GM19193 (cell line): Measurements from ENCODE around the gene UBE2N.

Experiments used
- POLR2A ChIP-seq: IDR thresholded peaks from 4 replicates; pipeline ENCODE4 v1.6.1; 2011; ENCODE audit not compliant: insufficient read depth, insufficient read length; ENCODE audit errors: extremely low read depth

Gene UBE2N

DNA sequence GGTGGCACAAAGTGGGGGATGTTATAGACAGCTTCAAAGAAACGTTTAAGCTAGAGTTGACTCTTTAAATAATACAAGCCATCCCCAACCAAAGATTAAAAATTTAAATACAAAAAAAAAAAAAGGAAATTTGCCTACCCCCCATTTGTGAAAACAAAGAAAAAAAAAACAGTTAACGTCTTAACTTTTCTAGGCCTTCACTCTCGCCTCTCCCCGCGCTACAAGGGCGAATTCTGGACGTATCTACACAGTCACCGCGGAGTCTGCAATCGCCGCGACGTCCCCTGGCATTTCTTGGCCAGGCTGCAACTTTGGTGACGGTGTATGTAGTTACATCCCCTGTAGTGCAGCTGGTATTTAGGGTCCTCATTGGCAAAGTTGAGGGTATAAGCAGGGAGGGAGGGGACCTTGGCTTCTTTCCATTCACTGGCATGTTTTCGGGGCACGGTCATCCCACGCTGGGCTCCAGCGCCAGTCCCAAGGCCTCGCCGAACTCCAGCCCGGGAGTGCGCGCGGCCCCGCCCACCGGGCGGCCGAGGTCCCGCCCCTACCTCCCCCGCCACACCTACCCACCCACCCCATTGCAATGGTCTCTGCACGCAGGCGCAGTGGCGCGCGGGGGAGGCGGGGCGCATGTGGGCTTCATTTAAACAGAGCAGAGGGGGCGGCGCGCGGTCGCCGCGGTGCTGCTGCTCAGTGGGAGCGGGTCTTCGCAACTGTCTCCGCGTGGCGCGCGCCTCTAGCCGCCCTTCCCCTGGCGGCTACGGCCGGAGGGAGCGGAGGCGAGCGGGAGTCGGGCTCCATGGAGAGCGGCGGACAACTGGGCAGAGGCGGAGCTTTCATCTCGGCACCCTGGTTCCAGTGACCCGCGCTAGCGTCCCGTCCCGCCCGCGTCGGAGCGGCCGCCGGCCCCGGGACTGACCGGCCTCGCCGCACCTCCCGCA lies 64.2 kb downstream of the UBE2N start, which contains the start of gene NUDT4:
NUDT4 (plus strand) TSS at position 674 of the 944 bp plus-strand sequence. CDS start 398 bp downstream, outside the sequence.
- peak; percentile 91 for TF ChIP-seq POLR2A

DNA sequence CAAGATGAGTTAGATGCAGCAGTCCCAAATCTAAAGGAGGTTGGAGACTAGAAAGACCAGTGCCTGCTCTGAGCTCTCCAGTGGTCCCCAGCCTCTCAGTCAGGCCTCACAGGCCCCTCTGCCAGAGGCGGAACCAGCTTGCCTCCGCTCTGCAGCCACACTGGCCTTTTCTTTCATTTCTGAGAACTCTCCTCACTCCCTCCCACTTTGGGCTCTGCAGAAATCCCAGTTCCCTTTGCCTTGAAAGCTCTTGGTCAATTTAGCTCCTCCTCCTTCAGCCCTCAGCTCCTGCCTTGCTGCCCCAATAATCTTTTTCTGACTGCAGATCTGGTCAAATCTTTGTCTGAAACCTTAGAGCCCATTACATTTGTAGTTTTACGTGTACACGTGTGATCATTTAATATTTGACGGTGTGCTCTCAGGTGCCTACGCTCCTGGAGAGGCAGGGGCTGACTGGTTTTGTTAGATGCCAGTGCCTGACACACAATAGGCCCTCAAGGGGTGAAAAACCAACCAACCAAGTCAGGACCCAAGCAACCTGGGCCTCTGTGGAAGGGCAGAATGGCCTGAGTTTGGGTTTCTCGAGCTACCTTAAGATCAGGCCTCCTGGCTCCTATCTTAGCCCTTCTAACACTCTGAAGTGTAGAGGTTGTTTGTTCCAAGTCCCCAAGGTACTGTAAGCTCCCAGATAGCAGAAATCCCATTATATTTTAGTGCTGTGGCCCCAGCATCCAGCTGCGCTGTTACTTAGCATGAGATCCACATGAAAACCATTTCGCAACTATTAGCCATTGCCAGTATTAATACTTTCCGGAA lies 65.1 kb downstream of the UBE2N start:
- TF ChIP-seq POLR2A = peak; percentile 38

DNA sequence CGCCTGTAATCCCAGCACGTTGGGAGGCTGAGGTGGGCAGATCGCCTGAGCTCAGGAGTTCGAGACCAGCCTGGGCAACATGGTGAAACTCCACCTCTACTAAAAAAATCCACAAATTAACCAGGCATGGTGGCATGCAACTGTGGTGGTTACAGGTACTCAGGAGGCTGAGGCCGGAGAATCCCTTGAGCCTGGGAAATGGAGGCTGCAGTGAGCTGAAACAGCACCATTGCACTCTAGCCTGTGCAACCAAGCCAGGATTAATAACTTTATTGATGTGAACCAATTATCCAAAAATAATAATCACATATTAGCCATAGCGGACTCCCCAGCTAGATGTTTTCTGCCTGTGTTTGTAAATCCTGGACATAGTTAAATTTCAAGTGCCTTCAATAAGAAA lies 65.8 kb downstream of the UBE2N start:
- TF ChIP-seq POLR2A = no peak

DNA sequence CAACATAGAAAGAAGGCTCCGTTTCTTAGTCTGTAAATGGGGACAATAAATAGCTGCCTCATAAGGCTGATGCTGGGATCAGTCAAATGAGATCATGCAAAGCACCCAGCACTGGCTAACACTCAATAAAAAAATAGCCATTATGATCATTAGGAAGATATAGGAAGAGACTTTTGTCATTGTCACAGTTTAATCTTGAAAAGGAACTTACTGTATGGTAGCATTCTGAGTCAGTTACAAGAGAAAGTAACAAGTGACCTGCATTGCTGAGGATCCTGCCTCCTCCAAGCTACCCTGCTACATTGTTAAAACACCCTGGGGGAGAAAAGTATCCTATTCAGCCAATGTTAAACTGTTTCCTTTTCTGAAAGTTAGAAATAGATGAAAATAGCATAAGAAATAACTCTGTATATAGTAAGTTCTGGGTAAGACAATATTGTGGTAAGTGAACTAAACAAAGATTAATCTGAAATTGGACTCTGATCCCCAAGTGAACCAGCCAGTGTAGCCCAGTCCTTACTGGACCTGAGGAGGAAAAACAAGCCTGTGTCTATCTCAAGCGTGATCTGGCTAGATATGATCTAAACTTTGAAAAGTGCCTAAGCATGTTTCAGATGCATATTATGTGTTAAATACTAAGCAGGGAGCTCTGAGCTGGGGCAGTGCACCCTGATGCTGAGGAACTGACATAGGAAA lies 67.6 kb downstream of the UBE2N start:
- no peak for TF ChIP-seq POLR2A

DNA sequence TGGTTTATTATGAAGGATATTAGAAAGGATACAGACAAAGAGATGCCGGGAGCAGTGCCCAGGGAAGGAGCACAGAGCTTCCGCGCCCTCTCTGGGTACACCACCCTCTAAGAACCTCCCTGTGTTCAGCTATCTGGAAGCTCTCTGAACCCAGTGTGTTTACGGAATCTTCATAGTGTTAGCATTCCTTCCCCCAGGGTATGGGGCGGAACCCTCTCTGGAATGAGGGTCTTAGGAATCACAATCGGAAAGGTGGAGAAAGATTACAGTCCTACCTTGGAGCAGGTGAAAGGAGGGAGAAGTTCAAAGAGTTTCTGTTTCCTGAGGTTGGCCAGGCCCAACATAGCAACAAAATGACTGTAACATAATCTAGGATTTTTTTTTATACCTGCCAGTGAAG lies 70.8 kb downstream of the UBE2N start:
- TF ChIP-seq POLR2A = no peak

DNA sequence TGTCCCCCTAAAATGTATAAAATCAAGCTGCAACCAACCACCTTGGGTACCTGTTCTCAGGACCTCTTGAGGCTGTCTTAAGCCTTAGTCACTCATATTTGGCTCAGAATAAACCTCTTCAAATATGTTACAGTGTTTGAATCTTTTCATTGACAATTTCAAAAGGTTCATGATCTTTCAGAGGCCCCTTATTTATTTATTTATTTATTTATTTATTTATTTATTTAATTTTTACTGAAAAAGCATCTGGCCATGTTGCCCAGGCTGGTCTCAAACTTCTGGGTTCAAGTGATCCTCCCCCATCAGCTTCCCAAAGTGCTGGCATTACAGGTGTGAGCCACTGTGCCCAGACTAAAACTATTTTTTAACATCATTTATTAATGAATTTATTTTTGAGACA lies 72.2 kb downstream of the UBE2N start:
- no peak for TF ChIP-seq POLR2A

DNA sequence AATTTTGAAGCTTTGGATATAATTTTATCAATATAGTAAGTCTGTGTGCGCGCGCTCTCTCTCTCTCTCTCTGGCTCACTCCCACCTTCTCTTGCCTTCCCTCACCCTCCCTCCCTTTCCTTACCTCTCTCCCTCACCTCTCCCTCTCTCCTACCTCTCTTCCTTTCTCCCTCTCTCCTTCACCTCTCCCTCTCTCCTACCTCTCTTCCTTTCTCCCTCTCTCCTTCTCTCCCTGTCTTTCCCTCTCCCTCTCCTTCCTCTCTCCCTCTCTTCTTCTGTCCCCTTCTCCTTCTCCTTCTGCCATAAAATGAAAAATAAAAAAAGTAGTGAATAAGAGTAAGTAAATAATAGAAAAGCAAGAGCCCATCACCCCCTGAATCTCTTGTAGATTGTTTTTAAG lies 73.0 kb downstream of the UBE2N start:
- no peak for TF ChIP-seq POLR2A

DNA sequence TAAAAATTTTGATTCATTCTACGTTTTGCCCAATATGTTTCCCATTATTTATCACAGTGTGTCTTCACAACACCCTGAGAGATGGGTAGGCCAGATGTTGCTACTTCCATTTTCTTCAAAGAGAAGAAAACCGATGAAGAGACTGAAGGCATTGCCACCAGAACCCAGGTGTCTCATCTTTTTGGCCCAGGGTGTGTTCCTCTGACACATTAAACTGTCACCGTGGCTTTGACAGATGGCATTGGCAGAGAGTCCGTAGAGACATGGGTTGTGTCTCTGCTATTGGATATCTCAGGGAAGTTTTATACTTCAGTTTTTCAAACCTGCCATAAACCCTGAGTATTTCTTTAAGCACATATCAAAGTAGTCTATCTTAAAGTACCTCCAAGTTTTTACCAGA lies 75.3 kb downstream of the UBE2N start:
- TF ChIP-seq POLR2A = no peak

DNA sequence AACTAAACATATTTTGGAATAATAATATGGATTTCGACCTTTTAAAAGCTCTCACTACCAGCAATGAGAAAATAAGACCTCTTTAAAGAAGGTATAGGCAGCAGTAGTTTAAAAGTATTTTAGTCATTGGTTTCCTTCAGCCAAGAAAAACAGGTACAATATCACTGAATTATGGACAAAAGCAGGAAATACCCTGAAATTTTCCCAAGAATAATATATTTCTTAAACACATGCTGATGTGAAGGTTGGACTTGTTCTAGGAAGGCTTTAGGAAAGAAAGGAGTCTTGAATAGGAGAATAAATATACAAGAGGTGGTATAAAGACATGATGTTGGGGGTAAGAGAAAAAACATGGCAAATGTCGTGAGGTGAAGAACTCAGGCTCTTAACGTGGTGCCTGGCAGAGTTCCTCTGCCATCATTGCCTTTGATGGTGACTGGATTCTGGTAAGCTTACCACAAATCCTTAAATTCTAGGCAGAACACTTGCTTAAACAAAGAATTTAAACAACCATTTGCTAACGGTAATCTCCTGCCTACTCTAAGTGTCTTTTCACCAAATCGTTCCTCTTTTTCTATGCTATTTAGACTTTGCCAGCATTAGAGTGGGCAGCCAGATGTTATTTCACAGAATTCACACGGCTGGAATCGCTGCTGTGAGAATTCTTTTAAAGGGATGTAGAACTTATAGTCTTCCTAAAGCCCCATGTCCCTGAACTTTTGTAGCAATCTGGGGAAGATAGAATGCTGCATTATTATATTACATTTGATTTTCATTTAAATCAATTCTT lies 75.9 kb downstream of the UBE2N start:
- no peak for TF ChIP-seq POLR2A

DNA sequence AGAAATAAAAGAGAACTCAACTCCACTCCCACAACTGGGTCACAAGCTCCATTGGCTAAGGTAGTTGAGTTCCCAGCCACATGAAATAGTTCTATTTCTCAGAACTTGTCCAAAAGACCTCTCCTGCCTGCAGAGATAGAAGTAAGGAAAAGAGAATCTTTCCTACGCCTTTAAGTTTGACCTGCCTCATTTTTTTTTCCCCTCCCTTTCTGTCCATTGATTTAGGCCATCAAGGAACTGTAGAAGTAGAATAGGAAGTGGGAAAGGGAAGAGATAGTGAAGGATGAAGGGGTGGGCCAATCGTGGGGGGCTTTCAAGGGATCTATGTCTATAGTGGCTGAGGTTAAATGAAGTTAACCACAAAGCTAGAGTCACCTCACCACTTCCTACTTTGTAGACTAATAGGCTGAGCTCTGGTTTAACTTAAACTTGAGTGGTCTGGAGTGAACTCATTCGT lies 77.9 kb downstream of the UBE2N start:
- TF ChIP-seq POLR2A = no peak

DNA sequence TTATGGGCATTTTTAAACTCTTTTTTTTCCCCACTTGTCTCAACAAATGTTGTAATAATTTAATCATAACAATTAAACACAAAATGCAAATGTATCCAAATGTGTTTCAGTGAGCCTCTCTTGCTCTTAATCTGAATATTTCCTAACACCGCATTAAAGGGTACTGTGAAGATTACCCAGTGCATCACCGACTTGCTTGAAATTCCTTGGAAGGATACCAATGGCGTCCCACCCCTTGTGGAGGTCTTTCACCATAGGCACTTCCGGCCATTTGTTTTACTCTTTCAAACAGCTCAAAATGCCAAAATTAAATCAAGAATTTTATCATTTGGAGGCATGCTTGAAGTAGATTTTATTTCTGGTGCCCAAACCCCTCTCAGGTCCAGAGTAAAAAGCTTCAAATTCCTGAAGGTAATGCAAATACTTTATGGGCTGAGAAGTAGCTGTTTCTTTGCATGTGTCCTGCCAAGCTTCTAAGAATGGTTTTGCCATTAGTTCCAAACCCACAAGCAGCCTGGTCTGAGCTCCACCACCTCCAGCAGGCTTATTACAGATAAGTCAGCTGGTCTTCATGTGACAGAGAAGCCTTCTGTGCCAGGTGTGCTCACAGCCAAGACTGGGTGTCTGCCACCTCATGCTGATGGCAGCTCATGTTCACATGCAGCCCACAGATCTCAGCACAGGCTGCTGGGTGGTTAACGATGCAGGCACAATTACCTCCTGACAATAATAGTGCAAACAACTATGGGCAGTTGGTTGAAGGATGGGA lies 80.4 kb downstream of the UBE2N start:
- TF ChIP-seq POLR2A = no peak

DNA sequence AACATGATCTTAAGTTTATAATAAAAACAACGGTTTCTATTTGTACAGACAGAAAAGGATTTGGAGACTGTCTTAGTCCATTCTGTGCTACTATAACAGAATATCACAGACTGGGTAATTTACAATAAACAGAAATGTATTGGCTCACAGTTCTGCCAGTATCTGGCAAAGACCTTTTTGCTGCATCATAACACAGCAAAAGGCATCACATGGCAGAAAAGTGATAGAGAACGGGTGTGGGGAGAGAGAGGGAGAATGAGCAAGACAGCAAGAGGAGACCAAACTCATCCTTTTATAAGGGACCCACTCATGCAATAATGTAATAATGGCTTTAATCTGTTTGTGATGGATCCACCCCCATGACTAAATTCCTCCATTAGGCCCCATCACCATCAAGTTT lies 81.1 kb downstream of the UBE2N start:
- TF ChIP-seq POLR2A = no peak

DNA sequence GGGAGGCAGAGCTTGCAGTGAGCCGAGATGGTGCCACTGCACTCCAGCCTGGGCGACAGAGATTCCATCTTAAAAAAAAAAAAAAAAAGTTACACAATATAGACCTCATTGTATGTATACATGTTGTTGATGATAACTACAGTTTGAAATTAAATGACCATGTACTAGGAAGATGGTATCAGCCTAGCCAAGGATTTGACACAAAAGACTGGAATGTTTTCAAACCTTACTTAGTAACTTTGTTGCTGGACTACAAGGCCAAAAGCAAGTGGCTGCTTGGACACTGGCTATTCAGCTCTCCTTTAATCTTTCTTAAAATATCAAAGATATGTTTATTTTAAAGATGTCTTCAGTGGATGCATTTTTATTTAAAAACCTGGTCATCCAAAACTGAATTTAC lies 82.9 kb downstream of the UBE2N start:
- no peak for TF ChIP-seq POLR2A
